Testis (tissue), 3 donors: Measurements from ENCODE around the gene AUTS2. TPM values are rescaled to one million over a fixed set of nuclear protein-coding genes. Genes with fewer than 3 reads are reported as not detected.

ENCODE experiments used
- DNase-seq: peaks from one replicate; pipeline ENCODE4 v3.0.0-alpha.2; 2019
- H3K27ac ChIP-seq, 2 donors: fragments of 200-600 bp; sonication (generic); one replicate each; pipeline ENCODE4 v1.5.1; 2019
- H3K27me3 ChIP-seq: fragments of 200-600 bp; sonication (generic); one replicate; pipeline ENCODE4 v1.5.1; 2019
- H3K36me3 ChIP-seq: fragments of 200-600 bp; sonication (generic); one replicate; pipeline ENCODE4 v1.5.1; 2017; ENCODE audit warnings: low read depth; ENCODE audit errors: missing control alignments
- H3K4me1 ChIP-seq: fragments of 200-600 bp; sonication (generic); one replicate; pipeline ENCODE4 v1.5.1; 2019
- H3K4me3 ChIP-seq, 2 donors: fragments of 200-600 bp; sonication (generic); one replicate each; pipeline ENCODE4 v1.5.1; 2017 to 2019
- H3K9me3 ChIP-seq: fragments of 200-600 bp; sonication (generic); one replicate; pipeline ENCODE4 v1.5.1; 2017
- CTCF ChIP-seq, 3 experiments: fragments of 450-650 bp in 2 of 3; fragments of 200-600 bp in 1 of 3; sonication (generic) in 1 of 3; IDR thresholded peaks; one replicate each; pipeline ENCODE4 v1.5.1; 2016 to 2019; ENCODE audit warnings: antibody characterized with exemption in 3 of 3, mild to moderate bottlenecking in 2 of 3, moderate library complexity in 1 of 3
- POLR2A ChIP-seq: fragments of 450-650 bp; IDR thresholded peaks from one replicate; pipeline ENCODE4 v1.6.1; 2017; ENCODE audit warnings: antibody characterized with exemption, mild to moderate bottlenecking, moderate library complexity
- WGBS, 2 donors: methylation state at CpG; one replicate each; pipeline ENCODE4 v1.1.5; 2018; 5-methylcytosine and 5-hydroxymethylcytosine counted together
- intact Hi-C: fragments of 100-400 bp; cut with DNase I; formaldehyde crosslinking; loops from one replicate; pipeline ENCODE4 v1.15.1; 2023; ENCODE audit warnings: low total_unique reads
- polyA plus RNA-seq: library from polyadenylated mRNA; stranded (reverse); fragments of 350-450 nt; fragmentation: Illumina TruSeq; extraction: RNeasy Lipid Tissue Mini Kit (QIAGEN cat#74804); gene quantifications from one replicate; pipeline ENCODE4 v1.2.3, GENCODE V29; 2014; ENCODE audit warnings: low read depth, low replicate concordance; ENCODE audit not compliant: insufficient read depth
- total RNA-seq, 2 donors: library from RNA; depleted of rRNA; stranded (reverse); fragments of >200 nt; gene quantifications; one replicate each; pipeline ENCODE4 v1.2.3, GENCODE V29; 2016

The AUTS2 gene
- total and polyA plus RNA-seq, 3 donors from 2014 or later = 21.3 to 75.5 (median 56.1) TPM

DNA sequence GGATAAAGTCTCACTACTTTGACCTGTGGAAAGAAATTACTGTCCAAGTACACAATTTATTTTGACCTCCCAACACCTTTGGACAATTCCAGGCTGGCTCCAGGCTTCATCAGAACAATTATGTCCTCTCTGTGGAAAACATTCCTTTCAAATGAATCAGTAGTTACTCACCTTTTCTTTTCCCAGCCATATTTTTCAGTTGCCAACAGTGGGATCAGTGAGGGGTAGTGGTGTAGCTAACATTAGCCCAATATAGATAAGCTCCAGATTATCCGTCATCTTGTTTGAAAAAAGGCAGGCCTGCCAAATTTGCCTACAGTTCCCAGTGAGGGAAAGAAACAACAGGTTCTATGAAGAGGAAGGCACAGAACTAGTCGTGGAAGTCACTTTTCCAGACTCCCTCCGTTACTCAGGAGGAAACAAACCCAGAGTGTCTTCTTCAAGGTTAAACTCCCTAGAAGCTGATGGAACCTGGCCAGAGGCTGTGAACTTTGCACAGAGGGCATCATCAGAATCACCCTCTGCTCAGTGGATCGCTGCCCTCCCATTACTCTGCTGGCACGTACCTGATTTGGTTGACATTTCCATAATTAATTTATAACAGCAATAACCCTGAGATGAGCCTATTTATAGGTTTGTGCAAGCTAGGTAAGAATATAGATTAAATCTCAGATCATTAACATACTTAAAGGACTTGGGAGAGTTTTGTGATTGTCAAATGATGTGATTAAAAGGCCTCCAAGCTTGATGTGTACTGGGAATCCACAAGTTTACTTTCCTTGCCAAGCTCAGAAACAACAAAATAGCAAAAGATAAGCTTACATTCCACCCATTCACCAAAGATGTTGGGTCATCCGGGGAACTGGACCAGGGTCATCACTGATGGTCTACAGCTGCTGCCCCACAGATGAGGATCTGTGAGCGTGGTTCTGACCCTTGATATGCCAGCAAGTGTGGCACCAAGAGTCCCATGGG is 879.0 kb downstream of the AUTS2 start:
- Histone ChIP-seq H3K36me3 (no peaks in the 10 kb centered on the region), H3K27me3 (no peaks in the 10 kb centered on the region), H3K9me3 (no peaks in the 10 kb centered on the region), H3K4me3 (no peak overlapping the region), H3K27ac (no peak overlapping the region), H3K4me1 (peaks cover 9% of the 10 kb centered on the region)
- 35 to 63% methylated on average over 7 of the region's 7 CpGs for WGBS, 2 donors
- DNase-seq = peak; percentile 34
- intact Hi-C loops = no loop called here
- TF ChIP-seq CTCF (IDR thresholded peaks at IDR 0.05) (no peak), POLR2A (no peak)

DNA sequence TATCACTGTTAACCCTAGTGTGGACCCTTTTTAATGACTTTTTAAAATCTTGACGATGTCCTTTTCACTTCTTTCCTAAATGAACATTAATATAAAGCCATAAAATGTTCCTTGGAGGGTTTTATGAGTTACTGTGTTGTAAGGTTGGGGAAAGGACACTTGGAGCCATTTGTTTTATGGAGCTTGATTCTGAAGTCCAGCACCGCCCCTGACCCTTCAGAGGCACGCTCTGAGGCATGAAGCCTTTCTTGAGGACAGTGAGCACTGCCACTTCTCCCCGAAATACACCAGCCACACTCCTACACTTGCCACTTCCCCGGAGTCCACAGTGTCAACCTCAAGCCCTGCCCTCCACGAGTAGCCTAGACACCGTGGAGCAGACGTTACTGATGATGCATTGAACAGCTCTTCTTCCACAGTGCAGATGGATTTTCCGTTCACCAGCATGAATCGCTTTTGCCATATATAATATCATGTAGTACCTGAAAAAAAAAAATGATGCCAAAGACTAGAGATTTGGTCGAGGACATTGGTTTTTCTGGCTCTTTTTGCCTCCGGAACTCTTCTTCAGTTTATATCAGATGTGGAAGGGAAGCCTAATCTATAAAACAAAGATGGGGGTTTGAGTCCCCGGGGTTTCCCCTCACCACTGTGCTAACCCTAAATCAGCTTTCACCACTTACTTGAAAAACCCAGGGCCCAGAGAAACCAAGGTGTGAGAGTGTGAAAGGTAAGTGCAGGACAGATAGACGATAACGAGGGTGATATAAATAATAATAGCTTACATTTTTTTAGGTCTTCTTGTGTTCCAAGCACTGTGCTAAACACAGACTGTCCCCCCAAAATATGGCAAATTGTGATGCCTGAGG is 881.1 kb downstream of the AUTS2 start:
- intact Hi-C loops = no loop called here
- TF ChIP-seq CTCF (IDR thresholded peaks at IDR 0.05) (no peak), POLR2A (no peak)
- no peaks in the 10 kb centered on the region for H3K9me3 ChIP-seq
- no peak for DNase-seq
- H3K4me3 ChIP-seq = no peak overlapping the region
- H3K27me3 ChIP-seq = no peaks in the 10 kb centered on the region
- WGBS, 2 donors = 90 to 93% methylated on average over 15 of the region's 15 CpGs
- H3K27ac ChIP-seq = no peak overlapping the region
- peaks cover 9% of the 10 kb centered on the region for H3K4me1 ChIP-seq
- H3K36me3 ChIP-seq = no peaks in the 10 kb centered on the region

DNA sequence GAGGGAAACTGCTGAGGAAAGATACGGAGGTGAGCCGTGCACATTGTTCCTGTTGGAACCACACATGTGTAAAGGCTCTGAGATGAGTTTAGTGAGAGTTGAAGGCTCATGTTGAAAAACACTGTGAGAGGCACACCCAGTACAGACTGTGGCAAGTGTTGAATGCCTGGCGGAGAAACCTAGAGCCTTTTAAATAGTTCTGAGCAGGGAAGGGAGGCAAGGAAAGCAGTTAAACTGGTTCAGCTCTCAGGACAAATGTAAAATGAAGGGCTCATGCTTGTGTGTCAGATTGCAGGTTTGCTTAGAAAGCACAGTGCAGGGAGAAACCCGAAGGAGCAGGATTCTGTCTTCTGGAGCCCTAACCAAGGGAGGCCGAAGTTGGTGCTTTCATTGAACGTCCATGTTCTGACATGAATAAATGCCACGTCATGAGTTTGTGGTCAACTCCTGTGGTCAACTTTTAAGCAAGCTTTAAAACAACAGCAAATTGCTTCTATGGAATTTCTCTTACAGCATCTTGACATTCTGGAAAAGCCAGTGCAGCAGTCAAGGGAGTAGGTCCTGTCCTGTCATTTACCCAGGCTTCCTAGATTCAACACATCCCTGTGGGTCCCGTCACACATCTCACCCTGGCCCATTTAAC is 882.8 kb downstream of the AUTS2 start:
- H3K27me3 ChIP-seq = no peaks in the 10 kb centered on the region
- H3K36me3 ChIP-seq = no peaks in the 10 kb centered on the region
- no peak overlapping the region for H3K27ac ChIP-seq
- no peaks in the 10 kb centered on the region for H3K9me3 ChIP-seq
- H3K4me1 ChIP-seq = peaks cover 9% of the 10 kb centered on the region
- no peak overlapping the region for H3K4me3 ChIP-seq
- intact Hi-C loops = no loop called here
- 83 to 85% methylated on average over 8 of the region's 8 CpGs for whole genome bisulfite sequencing, 2 donors
- no peak for DNase-seq
- TF ChIP-seq POLR2A (no peak), CTCF (IDR thresholded peaks at IDR 0.05) (no peak)

DNA sequence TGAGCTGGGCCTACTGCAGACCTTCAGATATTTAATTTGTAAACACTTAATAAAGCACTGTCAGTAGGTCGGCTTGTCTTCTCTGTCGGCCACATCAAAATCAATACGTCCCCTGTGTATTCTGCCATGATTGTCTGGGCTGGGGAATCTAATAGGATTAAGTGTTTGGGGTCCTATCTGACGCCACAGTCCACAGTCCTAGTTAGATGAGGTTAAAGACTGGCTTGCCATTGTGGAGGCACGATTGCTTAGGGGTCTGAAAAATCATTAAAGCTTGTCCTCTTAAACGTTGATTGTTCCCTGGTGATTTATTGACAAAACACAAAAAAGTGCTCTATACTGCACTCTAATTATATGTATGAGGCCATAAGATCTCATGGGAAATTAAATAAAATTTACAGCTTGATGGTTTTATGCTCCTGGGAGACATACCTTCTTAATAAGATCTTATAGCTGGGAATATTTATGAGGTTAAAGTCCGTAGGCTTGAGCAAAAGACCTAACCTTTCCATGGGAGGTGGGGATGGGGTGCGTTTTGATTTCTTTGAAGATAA is 883.4 kb downstream of the AUTS2 start:
- intact Hi-C loops = no loop called here
- no peak for DNase-seq
- WGBS, 2 donors = 80 to 84% methylated on average over 8 of the region's 8 CpGs

More for the DNA sequence above, 883.4 kb downstream of the AUTS2 start:
- no peak overlapping the region for H3K27ac ChIP-seq
- H3K36me3 ChIP-seq = no peaks in the 10 kb centered on the region
- no peak overlapping the region for H3K4me3 ChIP-seq
- TF ChIP-seq POLR2A (no peak), CTCF (IDR thresholded peaks at IDR 0.05) (no peak)
- no peaks in the 10 kb centered on the region for H3K27me3 ChIP-seq
- H3K4me1 ChIP-seq = peaks cover 9% of the 10 kb centered on the region
- no peaks in the 10 kb centered on the region for H3K9me3 ChIP-seq
